Astrocyte of the cerebellum (primary cell): ENCODE measurements around the gene AANAT.

ENCODE experiments used
- DNase-seq: peaks from one replicate; pipeline ENCODE4 v3.0.0-alpha.2; 2011; ENCODE audit warnings: low read depth
- H3K4me3 ChIP-seq: 2 replicates; pipeline ENCODE4 v1.5.1; 2011; ENCODE audit warnings: mild to moderate bottlenecking, low read depth, low read length, moderate library complexity
- CTCF ChIP-seq: IDR thresholded peaks from 2 replicates; pipeline ENCODE4 v1.5.1; 2012; ENCODE audit warnings: low read length, low read depth, moderate library complexity, mild to moderate bottlenecking; ENCODE audit errors: missing control alignments
- in situ Hi-C: cut with HindIII; loops from 2 replicates; pipeline ENCODE4 v1.10.0; 2017; ENCODE audit warnings: low sequenced_read_pairs

AANAT gene

GRCh38 chr17:76476736-76477135, 9.3 kb downstream of the AANAT start:
- H3K4me3 ChIP-seq, result no peak overlapping the region
- TF ChIP-seq CTCF, result no peak
- DNase-seq, result no peak
- in situ Hi-C loops, result no loop called here

GRCh38 chr17:76477576-76477975, 10.2 kb downstream of the AANAT start:
- DNase-seq, result no peak
- in situ Hi-C loops, result no loop called here
- no peak for TF ChIP-seq CTCF
- no peak overlapping the region for H3K4me3 ChIP-seq

GRCh38 chr17:76478097-76478496, 10.7 kb downstream of the AANAT start:
- in situ Hi-C loops, result no loop called here
- H3K4me3 ChIP-seq, result no peak overlapping the region
- no peak for DNase-seq
- no peak for TF ChIP-seq CTCF

GRCh38 chr17:76478730-76479514, 11.5 kb downstream of the AANAT start:
- TF ChIP-seq CTCF, result no peak
- no peak for DNase-seq
- in situ Hi-C loops, result no loop called here
- no peak overlapping the region for H3K4me3 ChIP-seq

- no peak for TF ChIP-seq CTCF
- no peak overlapping the region for H3K4me3 ChIP-seq
- DNase-seq, result no peak
- in situ Hi-C loops, result no loop called here
Measured at GRCh38 chr17:76479515-76480060, 12.2 kb downstream of the AANAT start.

GRCh38 chr17:76480632-76481031, 13.2 kb downstream of the AANAT start:
- no peak for DNase-seq
- H3K4me3 ChIP-seq, result no peak overlapping the region
- in situ Hi-C loops, result no loop called here
- no peak for TF ChIP-seq CTCF
